ENCODE data around the gene MARCKS. TPM values are rescaled to one million over a fixed set of nuclear protein-coding genes. Genes with fewer than 3 reads are reported as not detected.

The MARCKS gene
- total and polyA plus RNA-seq, 2 of the 13 experiments (the other 11 are each of a cell fraction or from before 2014, with no cell fraction given), result 30.5 to 39.5 TPM

DNA sequence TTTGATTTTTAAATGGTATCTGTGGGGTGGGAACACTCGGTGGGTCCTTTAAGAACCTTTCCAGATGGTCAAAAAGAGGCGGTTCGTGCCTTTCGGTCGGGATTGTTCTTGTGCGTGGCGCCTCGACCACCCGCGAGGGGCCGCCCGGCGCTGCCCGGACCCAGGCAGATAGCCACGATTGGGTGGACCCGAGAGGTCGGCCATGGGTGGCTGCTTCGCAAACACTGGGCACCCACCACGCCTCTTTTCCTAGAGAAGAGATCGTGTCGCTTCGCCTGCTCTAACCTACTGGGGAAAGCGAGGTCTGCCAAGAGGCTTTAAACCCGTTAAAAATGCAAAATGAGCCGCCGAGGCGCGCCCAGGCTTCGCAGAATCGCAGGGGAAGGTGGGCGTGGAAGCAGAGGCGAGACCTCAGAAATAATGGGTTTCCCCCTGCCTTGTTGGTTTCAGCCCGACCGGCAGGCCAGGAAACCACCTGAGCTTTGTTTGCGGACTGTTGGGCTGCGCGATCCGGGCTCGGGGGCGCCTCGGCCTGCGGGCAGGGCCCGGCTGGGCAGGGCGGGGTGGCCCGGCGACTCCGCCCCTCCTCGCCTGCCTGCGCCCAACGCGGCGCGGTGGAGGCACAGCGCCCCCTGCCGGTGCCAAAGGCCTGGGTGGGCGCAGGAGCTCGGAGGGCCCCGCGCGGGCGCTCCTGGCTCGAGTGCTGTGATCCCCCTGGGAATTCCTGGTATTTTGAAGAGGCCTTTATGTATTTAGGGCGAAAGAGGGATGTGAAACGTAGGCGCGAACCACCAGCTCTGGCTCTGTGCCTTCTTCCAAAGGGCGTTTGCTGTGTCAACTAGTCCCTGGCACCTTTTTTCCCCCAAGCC is 1.6 kb downstream of the MARCKS start:
- CTCF ChIA-PET (ENCODE audit: low intra/inter-chr PET ratio, low total read pairs), result interaction anchor here (0.7 to 1.1 kb wide), 2 partner anchors 20 to 1078 kb away, joined by 3 to 6 read pairs; no protein-coding TSS in a partner anchor
- H3K9me3 ChIP-seq (ENCODE audit: low read length), result no peaks in the 10 kb centered on the region
- WGBS (ENCODE audit: low lambda C conversion rate), result 2% methylated on average over 13 of the region's 67 CpGs
- TSS peak; percentile 97 for BruUV-seq (replicated peaks)
- FAIRE-seq (no peak), ATAC-seq (peak; percentile 91), DNase-seq (ENCODE audit: low spot score) (peak; percentile 89)
- POLR2A ChIA-PET, result interaction anchor here (0.6 to 4.8 kb wide), 27 partner anchors 11 to 979 kb away, joined by 3 to 82 read pairs (median 5); no protein-coding TSS in a partner anchor
- peak overlapping the region; percentile 100 for H3K9ac ChIP-seq (ENCODE audit: insufficient read depth, low read depth, low read length)
- peak overlapping the region; percentile 88 to 100 (median 97) for H3K4me3 ChIP-seq (replicated peaks in 1 of 3; ENCODE audit: insufficient read depth in 1 of 3, low read depth in 2 of 3, low read length in 3 of 3)
- peaks cover 29% of the 10 kb centered on the region for H4K20me1 ChIP-seq (ENCODE audit: insufficient read depth, low read length)
- intact Hi-C loops (cut with micrococcal nuclease; ENCODE audit: unreplicated experiment), result loop anchor here (1.0 to 10.0 kb wide), 7 partner anchors 15 to 978 kb away; no protein-coding TSS in a partner anchor
- H3K27ac ChIP-seq (ENCODE audit: extremely low read length, insufficient read depth, low read length), result peak overlapping the region; percentile 98
- no peak overlapping the region for H2AFZ ChIP-seq (ENCODE audit: low read length)
- H3K27me3 ChIP-seq (ENCODE audit: control insufficient read depth in 1 of 2, insufficient read depth in 2 of 2, low read length in 2 of 2), result peaks cover 0 to 8% of the 10 kb centered on the region in 2 experiments; a peak in 3 of 5 replicates
- in situ Hi-C loops (cut with HindIII; ENCODE audit: extremely low pct_ligation_motif_present, low pct_unique_long_range_greater_than_20kb), result loop anchor here (5.0 to 10.0 kb wide), 4 partner anchors 164 to 551 kb away; no protein-coding TSS in a partner anchor
- H3K79me2 ChIP-seq (ENCODE audit: insufficient read depth, low read length), result peaks cover 50% of the 10 kb centered on the region
- no peaks in the 10 kb centered on the region; a peak in 1 of 5 replicates for H3K36me3 ChIP-seq (replicated peaks in 1 of 2; ENCODE audit: control insufficient read depth in 1 of 2, insufficient read depth in 2 of 2, low read length in 2 of 2)
- peak overlapping the region; percentile 98 for H3K4me2 ChIP-seq (ENCODE audit: low read depth, low read length)
- peaks cover 39% of the 10 kb centered on the region for H3K4me1 ChIP-seq (ENCODE audit: insufficient read depth, low read length)
- TF ChIP-seq JUN (CRISPR knock-in tag; IDR thresholded peaks at IDR 0.05) (no peak), ZNF431 (CRISPR knock-in tag; IDR thresholded peaks at IDR 0.05; ENCODE audit: borderline replicate concordance, low read depth) (peak; percentile 46; the same call in 1 of the 2 replicates), PAX8 (CRISPR knock-in tag; IDR thresholded peaks at IDR 0.05; ENCODE audit: borderline replicate concordance) (0 out of 2 replicates have a peak, but pooled peaks have one; percentile 68), ZNF737 (CRISPR knock-in tag; IDR thresholded peaks at IDR 0.05; ENCODE audit: borderline replicate concordance) (no peak), GABPB1 (CRISPR knock-in tag; IDR thresholded peaks at IDR 0.05) (peak; percentile 58), MTF1 (CRISPR knock-in tag; IDR thresholded peaks at IDR 0.05) (no peak), BRD4 (CRISPR knock-in tag; IDR thresholded peaks at IDR 0.05) (0 out of 2 replicates have a peak, but pooled peaks have one; percentile 56), GFI1 (CRISPR knock-in tag; IDR thresholded peaks at IDR 0.05; ENCODE audit: borderline replicate concordance) (peak; percentile 42; the same call in 1 of the 2 replicates), SCMH1 (CRISPR knock-in tag; IDR thresholded peaks at IDR 0.05; ENCODE audit: borderline replicate concordance) (no peak), ZNF121 (CRISPR knock-in tag; IDR thresholded peaks at IDR 0.05) (no peak), CBX5 (CRISPR knock-in tag; IDR thresholded peaks at IDR 0.05; ENCODE audit: borderline replicate concordance) (no peak; the same call in 1 of the 2 replicates), RBAK (CRISPR knock-in tag; IDR thresholded peaks at IDR 0.05) (no peak), ZBTB1 (CRISPR knock-in tag; IDR thresholded peaks at IDR 0.05; ENCODE audit: borderline replicate concordance) (no peak)
- TF ChIP-seq, protein P1, sequence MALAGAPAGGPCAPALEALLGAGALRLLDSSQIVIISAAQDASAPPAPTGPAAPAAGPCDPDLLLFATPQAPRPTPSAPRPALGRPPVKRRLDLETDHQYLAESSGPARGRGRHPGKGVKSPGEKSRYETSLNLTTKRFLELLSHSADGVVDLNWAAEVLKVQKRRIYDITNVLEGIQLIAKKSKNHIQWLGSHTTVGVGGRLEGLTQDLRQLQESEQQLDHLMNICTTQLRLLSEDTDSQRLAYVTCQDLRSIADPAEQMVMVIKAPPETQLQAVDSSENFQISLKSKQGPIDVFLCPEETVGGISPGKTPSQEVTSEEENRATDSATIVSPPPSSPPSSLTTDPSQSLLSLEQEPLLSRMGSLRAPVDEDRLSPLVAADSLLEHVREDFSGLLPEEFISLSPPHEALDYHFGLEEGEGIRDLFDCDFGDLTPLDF (CRISPR knock-in tag; IDR thresholded peaks at IDR 0.05), result no peak
- TF ChIP-seq, protein P2, sequence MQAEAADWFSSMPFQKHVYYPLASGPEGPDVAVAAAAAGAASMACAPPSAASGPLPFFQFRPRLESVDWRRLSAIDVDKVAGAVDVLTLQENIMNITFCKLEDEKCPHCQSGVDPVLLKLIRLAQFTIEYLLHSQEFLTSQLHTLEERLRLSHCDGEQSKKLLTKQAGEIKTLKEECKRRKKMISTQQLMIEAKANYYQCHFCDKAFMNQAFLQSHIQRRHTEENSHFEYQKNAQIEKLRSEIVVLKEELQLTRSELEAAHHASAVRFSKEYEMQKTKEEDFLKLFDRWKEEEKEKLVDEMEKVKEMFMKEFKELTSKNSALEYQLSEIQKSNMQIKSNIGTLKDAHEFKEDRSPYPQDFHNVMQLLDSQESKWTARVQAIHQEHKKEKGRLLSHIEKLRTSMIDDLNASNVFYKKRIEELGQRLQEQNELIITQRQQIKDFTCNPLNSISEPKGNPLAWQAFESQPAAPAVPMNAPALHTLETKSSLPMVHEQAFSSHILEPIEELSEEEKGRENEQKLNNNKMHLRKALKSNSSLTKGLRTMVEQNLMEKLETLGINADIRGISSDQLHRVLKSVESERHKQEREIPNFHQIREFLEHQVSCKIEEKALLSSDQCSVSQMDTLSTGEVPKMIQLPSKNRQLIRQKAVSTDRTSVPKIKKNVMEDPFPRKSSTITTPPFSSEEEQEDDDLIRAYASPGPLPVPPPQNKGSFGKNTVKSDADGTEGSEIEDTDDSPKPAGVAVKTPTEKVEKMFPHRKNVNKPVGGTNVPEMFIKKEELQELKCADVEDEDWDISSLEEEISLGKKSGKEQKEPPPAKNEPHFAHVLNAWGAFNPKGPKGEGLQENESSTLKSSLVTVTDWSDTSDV (CRISPR knock-in tag; IDR thresholded peaks at IDR 0.05), result no peak
- TF ChIP-seq, protein P3, sequence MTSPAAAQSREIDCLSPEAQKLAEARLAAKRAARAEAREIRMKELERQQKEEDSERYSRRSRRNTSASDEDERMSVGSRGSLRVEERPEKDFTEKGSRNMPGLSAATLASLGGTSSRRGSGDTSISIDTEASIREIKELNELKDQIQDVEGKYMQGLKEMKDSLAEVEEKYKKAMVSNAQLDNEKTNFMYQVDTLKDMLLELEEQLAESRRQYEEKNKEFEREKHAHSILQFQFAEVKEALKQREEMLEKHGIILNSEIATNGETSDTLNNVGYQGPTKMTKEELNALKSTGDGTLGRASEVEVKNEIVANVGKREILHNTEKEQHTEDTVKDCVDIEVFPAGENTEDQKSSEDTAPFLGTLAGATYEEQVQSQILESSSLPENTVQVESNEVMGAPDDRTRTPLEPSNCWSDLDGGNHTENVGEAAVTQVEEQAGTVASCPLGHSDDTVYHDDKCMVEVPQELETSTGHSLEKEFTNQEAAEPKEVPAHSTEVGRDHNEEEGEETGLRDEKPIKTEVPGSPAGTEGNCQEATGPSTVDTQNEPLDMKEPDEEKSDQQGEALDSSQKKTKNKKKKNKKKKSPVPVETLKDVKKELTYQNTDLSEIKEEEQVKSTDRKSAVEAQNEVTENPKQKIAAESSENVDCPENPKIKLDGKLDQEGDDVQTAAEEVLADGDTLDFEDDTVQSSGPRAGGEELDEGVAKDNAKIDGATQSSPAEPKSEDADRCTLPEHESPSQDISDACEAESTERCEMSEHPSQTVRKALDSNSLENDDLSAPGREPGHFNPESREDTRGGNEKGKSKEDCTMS (CRISPR knock-in tag; conservative IDR thresholded peaks at IDR 0.05), result no peak
